GM21360 (cell line): ENCODE measurements around the gene TMEM266.

Experiments
- ATAC-seq: cut with Tn5 transposase; IDR thresholded peaks from one replicate; pipeline ENCODE4 v1.9.1; 2021; ENCODE audit warnings: mild to moderate bottlenecking, moderate library complexity; ENCODE audit not compliant: unreplicated experiment

Gene TMEM266

DNA sequence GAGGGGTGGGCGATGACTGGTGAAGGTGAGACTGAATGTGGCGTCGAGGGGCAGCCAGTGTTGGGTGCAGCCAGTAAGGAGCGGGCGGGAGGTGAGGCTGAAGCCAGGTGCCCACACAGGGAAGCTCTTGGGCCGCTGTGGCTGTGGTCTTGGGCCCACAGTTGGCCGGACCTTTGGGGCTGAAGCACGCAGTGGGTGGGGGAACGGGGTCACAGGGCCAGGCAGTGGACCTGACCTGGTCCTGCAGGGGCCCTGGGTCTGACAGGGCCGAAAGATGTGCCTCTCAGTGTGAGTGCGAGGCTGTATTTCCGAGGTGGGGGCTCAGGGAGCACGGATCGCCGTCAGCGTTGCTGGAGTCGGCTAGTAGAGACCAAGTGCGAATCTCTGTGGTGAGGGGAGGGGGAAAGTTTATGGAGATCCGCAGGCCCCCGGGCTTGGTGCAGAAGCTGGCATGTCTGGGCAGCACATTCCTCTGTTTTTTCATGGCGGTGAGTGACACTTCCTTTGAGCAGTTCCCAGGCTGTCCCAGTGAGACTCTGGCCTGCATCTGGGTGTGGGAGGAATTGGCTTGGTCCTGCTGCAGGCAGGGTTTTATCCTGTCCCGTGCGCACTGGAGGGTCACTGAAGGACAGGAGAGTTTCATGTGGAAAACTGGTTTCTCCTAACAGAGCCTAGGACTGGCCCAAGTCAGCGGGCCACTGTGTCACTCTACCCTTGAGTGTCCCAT, 100.8 kb downstream of the TMEM266 start:
- no peak for ATAC-seq

DNA sequence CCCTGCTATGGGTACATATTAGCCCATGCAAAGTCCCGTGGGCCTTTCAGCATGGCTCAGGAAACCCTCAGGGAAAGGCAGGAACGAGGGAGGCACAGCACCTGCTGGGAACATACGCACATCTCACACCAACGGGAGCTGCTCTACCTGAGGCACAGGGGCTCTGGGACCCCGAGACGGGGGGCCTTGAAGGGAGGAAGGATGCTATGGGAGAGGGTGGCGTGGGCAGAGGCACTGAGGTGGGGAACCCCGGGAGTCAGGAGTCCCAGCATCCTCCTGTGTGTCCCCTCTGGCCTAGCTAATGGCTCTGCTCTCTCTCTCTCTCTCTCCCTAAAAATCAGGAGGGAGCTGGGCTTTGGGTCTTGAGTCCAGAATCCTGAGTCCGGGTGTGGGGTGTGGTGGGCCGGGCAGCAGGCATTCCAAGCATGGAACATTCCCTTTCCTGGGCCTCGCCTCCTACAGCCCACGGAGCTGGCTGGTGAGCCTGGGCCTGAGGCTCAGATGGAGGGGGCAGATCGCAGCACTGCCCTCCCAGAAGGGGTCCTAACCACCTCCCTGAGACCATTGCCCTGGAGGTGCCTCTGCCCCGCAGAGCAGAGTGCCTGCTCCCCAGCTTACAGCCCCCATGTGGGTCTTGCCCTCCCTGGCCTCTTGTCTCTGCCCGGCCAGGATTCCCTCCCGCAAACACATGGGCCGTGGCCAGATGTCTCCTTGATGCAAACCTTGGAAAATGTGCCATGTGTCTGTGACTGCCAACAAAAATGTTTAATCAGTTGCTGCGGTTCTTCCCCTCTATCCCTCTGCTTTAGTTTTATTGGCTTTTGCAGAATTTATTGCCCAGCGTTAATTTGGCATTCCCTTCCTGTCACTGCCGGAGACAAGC, 101.6 kb downstream of the TMEM266 start:
- no peak for ATAC-seq

DNA sequence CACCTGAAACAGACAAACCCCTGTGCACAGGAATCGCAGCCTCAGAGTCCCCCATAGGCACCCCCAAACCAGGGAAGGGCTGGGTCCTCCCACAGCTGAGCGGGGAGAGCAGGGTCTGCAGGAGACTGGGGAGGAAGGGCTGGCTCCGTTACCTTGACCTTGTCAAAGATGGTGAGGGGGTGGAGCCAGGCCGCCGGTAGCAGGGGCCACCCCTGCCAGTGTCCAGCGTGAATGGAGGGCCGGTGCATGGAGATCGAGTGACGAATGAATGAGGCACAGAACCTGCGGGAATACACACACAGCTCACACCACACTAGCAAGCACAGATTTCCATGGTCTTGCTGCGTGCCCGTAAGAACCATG, 102.2 kb downstream of the TMEM266 start:
- ATAC-seq = no peak

GRCh38 chr15:76162784-76163456, 103.1 kb downstream of the TMEM266 start:
- no peak for ATAC-seq

- ATAC-seq = no peak
Observed at GRCh38 chr15:76163457-76164295, 103.9 kb downstream of the TMEM266 start.

- ATAC-seq = no peak
Observed at GRCh38 chr15:76164602-76165001, 104.8 kb downstream of the TMEM266 start.

DNA sequence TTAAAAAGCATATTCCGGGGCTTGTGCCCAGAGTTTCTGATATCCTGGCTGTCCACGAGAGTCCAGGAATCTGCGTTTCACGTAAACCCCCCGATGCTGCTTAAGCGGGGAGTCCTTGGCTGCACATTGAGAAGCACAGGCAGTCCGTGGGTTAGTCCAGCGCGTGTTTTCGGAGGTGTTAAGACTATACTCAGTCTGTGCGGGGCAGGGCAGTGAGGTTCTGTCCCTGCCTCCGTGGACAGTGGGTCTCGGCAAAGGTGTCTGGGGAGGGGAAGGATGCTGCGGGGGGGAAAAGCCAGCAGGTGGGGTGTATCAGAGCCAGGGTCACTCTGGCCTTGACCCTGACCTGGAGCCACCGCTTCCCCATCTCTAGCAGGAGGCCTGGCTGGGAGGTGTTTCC, 106.2 kb downstream of the TMEM266 start:
- no peak for ATAC-seq

DNA sequence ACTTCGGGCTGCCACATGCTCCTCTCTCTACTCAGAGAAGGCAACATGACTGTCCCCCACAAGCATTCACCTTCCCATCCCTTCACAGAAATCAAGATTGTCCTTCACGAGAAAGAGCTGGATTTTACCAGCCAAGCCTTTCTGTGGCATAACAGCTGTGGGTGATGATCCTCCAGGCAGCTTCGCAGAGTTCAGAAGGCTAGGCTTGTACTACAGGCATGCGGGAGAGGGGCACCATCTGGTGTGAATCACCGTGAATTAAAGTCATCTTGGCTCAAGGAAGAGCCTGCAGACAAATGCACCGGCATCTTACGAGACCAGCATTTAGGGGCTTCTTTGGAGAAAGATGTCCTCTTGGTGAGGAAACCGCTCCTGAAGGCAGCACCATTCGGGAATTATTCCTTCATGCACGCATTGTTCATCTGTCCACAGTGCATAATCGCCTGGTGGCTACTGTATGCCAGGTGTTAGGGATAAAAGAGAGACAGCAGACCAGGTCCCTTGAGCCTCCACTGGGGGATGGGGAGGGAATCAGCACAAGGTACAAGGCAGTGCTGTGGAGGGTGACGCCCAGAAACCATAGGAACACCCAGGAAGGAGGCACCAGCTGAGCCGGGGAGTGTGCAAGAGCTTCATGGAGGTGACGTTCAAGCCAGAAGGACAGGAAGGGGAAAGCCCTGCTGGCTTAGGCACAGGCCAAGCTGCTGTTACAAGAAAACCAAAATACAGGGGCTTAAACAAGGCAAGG, 108.6 kb downstream of the TMEM266 start:
- no peak for ATAC-seq

DNA sequence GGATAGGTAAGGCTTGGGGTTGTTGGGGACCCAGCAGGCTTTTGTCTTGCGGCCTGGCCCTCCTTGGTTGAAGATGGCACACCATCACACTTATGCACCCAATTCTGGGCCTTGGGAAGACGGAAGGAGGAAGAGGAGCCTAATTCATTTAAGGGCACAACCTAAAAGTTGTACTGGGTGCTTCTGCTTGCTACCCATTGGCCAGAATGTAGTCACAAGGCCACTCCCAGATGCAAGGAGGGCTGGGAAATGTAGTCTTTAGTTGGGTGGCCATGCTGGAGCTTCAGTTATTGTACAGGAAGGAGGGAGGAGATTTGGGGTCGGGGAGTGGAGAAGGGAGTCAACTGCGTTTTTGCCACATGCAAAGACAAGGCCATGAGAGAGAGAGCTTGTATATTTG, 109.2 kb downstream of the TMEM266 start:
- ATAC-seq = no peak

GRCh38 chr15:76169911-76170800, 110.4 kb downstream of the TMEM266 start:
- ATAC-seq = no peak

GRCh38 chr15:76172782-76173181, 113.0 kb downstream of the TMEM266 start:
- ATAC-seq = no peak

DNA sequence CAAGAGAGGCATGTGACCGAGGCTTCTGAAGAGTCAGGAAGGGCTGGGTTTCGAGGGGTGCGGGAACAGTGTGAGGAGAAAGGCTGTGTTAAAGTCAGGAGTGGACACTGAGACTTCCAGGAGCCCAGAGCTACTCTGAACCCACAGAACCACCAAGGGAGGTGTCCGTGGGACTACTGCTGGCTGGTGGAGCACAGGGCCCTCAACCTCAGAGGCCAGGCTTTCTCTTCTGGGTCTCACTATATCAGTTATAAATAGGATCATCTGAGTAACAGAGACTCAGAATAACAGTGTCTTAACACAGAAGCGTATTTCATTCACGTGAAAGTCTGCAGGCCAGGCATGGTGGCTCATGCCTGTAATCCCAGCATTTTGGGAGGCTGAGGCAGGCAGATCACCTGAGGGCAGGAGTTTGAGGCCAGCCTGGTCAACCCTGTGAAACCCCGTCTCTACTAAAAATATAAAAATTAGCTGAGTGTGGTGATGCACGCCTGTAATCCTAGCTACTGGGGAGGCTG, 113.6 kb downstream of the TMEM266 start:
- no peak for ATAC-seq

GRCh38 chr15:76174654-76175053, 114.9 kb downstream of the TMEM266 start:
- ATAC-seq = no peak

DNA sequence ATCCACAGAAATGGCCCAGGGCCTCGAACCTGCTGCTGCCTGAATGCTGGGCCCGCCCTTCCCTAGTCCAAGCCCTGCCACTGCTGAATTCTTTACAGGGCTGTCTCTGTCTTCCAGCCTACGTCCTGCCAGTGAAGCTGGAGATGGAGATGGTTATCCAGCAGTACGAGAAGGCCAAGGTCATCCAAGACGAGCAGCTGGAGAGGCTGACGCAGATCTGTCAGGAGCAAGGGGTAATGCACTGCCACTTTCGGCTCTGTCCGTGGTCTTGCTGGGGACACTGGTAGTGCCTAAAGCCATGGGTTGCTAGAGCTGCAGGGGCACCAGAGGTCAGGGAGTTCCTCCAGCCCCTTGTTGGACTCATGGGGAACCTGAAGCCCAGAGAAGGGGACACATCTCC, 115.7 kb downstream of the TMEM266 start:
- ATAC-seq = no peak

GRCh38 chr15:76176059-76176458, 116.3 kb downstream of the TMEM266 start:
- ATAC-seq = no peak

- no peak for ATAC-seq
Observed at GRCh38 chr15:76176487-76177085, 116.8 kb downstream of the TMEM266 start.

- no peak for ATAC-seq
Observed at GRCh38 chr15:76177491-76178040, 117.8 kb downstream of the TMEM266 start.

DNA sequence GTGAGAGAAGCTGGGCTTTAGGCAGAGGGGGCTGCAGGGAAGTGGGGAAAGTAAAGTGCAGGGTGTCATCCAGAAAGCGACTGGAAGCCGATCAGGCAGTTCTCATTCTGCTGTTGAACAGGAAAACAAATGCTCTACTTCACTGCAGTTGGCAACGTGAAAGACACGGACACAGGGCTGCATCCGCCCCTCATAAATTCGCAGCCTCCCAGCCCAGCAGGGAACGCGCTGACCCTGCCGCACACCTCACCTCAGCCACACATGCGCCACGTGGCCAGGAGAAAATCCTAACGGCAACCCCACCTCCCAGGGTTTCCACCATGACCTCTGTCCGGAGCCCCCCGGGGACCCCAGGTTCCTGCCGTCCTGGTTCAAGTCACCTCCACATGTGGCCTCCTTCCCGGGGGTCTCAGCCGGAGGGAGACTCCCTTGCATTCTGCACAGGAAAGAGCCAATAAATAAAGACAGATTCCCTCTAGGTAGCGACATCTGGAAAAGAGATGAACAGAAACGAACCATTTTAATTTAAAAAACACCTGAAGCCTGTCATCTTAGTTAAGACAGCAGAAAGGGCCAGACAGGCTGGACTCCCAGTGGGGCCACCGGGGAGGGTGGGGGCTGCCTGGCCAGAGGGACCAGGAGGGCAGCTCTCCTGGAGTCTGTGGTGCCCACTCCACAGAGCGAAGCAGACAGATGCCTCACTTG, 118.7 kb downstream of the TMEM266 start:
- no peak for ATAC-seq
